Testis (tissue), 3 donors: ENCODE measurements around the gene COPS9. TPM values are rescaled to one million over a fixed set of nuclear protein-coding genes. Genes with fewer than 3 reads are reported as not detected.

Experiments
- DNase-seq: peaks from one replicate; pipeline ENCODE4 v3.0.0-alpha.2; 2019
- H3K27ac ChIP-seq, 2 donors: fragments of 200-600 bp; sonication (generic); one replicate each; pipeline ENCODE4 v1.5.1; 2019
- H3K27me3 ChIP-seq: fragments of 200-600 bp; sonication (generic); one replicate; pipeline ENCODE4 v1.5.1; 2019
- H3K36me3 ChIP-seq: fragments of 200-600 bp; sonication (generic); one replicate; pipeline ENCODE4 v1.5.1; 2017; ENCODE audit warnings: low read depth; ENCODE audit errors: missing control alignments
- H3K4me1 ChIP-seq: fragments of 200-600 bp; sonication (generic); one replicate; pipeline ENCODE4 v1.5.1; 2019
- H3K4me3 ChIP-seq, 2 donors: fragments of 200-600 bp; sonication (generic); one replicate each; pipeline ENCODE4 v1.5.1; 2017 to 2019
- H3K9me3 ChIP-seq: fragments of 200-600 bp; sonication (generic); one replicate; pipeline ENCODE4 v1.5.1; 2017
- CTCF ChIP-seq, 3 experiments: fragments of 450-650 bp in 2 of 3; fragments of 200-600 bp in 1 of 3; sonication (generic) in 1 of 3; IDR thresholded peaks; one replicate each; pipeline ENCODE4 v1.5.1; 2016 to 2019; ENCODE audit warnings: antibody characterized with exemption in 3 of 3, mild to moderate bottlenecking in 2 of 3, moderate library complexity in 1 of 3
- POLR2A ChIP-seq: fragments of 450-650 bp; IDR thresholded peaks from one replicate; pipeline ENCODE4 v1.6.1; 2017; ENCODE audit warnings: antibody characterized with exemption, mild to moderate bottlenecking, moderate library complexity
- WGBS, 2 donors: methylation state at CpG; one replicate each; pipeline ENCODE4 v1.1.5; 2018; 5-methylcytosine and 5-hydroxymethylcytosine counted together
- intact Hi-C: fragments of 100-400 bp; cut with DNase I; formaldehyde crosslinking; loops from one replicate; pipeline ENCODE4 v1.15.1; 2023; ENCODE audit warnings: low total_unique reads
- polyA plus RNA-seq: library from polyadenylated mRNA; stranded (reverse); fragments of 350-450 nt; fragmentation: Illumina TruSeq; extraction: RNeasy Lipid Tissue Mini Kit (QIAGEN cat#74804); gene quantifications from one replicate; pipeline ENCODE4 v1.2.3, GENCODE V29; 2014; ENCODE audit warnings: low read depth, low replicate concordance; ENCODE audit not compliant: insufficient read depth
- total RNA-seq, 2 donors: library from RNA; depleted of rRNA; stranded (reverse); fragments of >200 nt; gene quantifications; one replicate each; pipeline ENCODE4 v1.2.3, GENCODE V29; 2016

COPS9 gene
- total and polyA plus RNA-seq, 3 donors from 2014 or later, result 167 to 201 (median 170) TPM

GRCh38 chr2:240128608-240129145 lies 7.4 kb downstream of the COPS9 start:
- no peaks in the 10 kb centered on the region for H3K9me3 ChIP-seq
- DNase-seq, result no peak
- H3K4me1 ChIP-seq, result no peaks in the 10 kb centered on the region
- H3K4me3 ChIP-seq, result no peak overlapping the region
- no peaks in the 10 kb centered on the region for H3K36me3 ChIP-seq
- H3K27me3 ChIP-seq, result no peaks in the 10 kb centered on the region
- TF ChIP-seq POLR2A, result no peak
- no peak for TF ChIP-seq CTCF (IDR thresholded peaks at IDR 0.05)
- 90 to 93% methylated on average over 10 to 12 of the region's 12 CpGs for WGBS, 2 donors
- no peak overlapping the region for H3K27ac ChIP-seq
- intact Hi-C loops, result no loop called here

GRCh38 chr2:240127911-240128607 lies 8.0 kb downstream of the COPS9 start:
- Histone ChIP-seq H3K4me3 (no peak overlapping the region), H3K4me1 (no peaks in the 10 kb centered on the region), H3K27me3 (no peaks in the 10 kb centered on the region), H3K36me3 (no peaks in the 10 kb centered on the region), H3K27ac (no peak overlapping the region), H3K9me3 (no peaks in the 10 kb centered on the region)
- 88 to 95% methylated on average over 10 to 16 of the region's 16 CpGs for WGBS, 2 donors
- intact Hi-C loops, result no loop called here
- no peak for TF ChIP-seq CTCF (IDR thresholded peaks at IDR 0.05)
- TF ChIP-seq POLR2A, result no peak
- DNase-seq, result peak; percentile 8

- peak; percentile 8 for DNase-seq
- Histone ChIP-seq H3K4me1 (no peaks in the 10 kb centered on the region), H3K27me3 (no peaks in the 10 kb centered on the region), H3K36me3 (no peaks in the 10 kb centered on the region), H3K9me3 (no peaks in the 10 kb centered on the region), H3K27ac (no peak overlapping the region), H3K4me3 (no peak overlapping the region)
- 83 to 85% methylated on average over 7 of the region's 7 CpGs for WGBS, 2 donors
- no peak for TF ChIP-seq POLR2A
- TF ChIP-seq CTCF (IDR thresholded peaks at IDR 0.05), result no peak
- intact Hi-C loops, result no loop called here
Measured at GRCh38 chr2:240127191-240127750, 8.8 kb downstream of the COPS9 start.

GRCh38 chr2:240126731-240127130 lies 9.4 kb downstream of the COPS9 start:
- Histone ChIP-seq H3K4me3 (no peak overlapping the region), H3K4me1 (no peaks in the 10 kb centered on the region), H3K27ac (no peak overlapping the region), H3K9me3 (no peaks in the 10 kb centered on the region), H3K27me3 (no peaks in the 10 kb centered on the region), H3K36me3 (no peaks in the 10 kb centered on the region)
- intact Hi-C loops, result no loop called here
- TF ChIP-seq CTCF (IDR thresholded peaks at IDR 0.05), result no peak
- no peak for TF ChIP-seq POLR2A
- 95 to 96% methylated on average over 10 of the region's 10 CpGs for WGBS, 2 donors
- no peak for DNase-seq

GRCh38 chr2:240125742-240126141 lies 10.4 kb downstream of the COPS9 start:
- 94% methylated on average over 14 of the region's 14 CpGs for WGBS, 2 donors
- Histone ChIP-seq H3K4me1 (no peaks in the 10 kb centered on the region), H3K27me3 (no peaks in the 10 kb centered on the region), H3K9me3 (no peaks in the 10 kb centered on the region), H3K4me3 (no peak overlapping the region), H3K36me3 (no peaks in the 10 kb centered on the region), H3K27ac (no peak overlapping the region)
- no peak for TF ChIP-seq POLR2A
- intact Hi-C loops, result no loop called here
- DNase-seq, result no peak
